Measurements from ENCODE around the gene LRRC61. TPM values are rescaled to one million over a fixed set of nuclear protein-coding genes. Genes with fewer than 3 reads are reported as not detected.
"Not testable (repeated sequence)": the region's sequence is repeated elsewhere in the genome, so short reads cannot be mapped to it uniquely, and the experiment has no call there.

LRRC61 gene
- total RNA-seq, 1 donor from 2014 or later = 13.0 TPM

DNA sequence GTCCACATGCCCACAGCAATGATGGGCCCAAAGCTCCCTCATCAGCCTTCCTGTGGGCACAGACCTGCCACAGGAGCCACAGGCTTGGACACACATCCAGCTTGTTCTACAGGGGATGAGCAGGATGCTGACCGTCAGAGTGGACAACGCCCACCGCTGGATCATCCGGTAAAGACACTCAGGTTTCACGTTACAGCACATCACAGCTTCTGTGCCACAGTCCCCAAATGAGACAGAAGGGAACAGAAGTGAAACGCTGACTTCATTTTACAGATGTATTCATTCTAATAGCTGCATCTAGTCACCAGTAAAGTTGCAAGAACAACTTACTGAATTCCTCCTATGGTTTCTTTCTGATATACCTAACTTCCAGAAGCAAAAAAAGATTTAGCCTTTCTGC lies 32.8 kb upstream of the LRRC61 start:
- H3K27ac Mint-ChIP-seq; H3K4me3 Mint-ChIP-seq; H3K27me3 Mint-ChIP-seq; H3K9me3 Mint-ChIP-seq; H3K36me3 Mint-ChIP-seq; DNase-seq (ENCODE audit: extremely low spot score, unreplicated experiment); H3K4me1 Mint-ChIP-seq (ENCODE audit: unreplicated experiment): not testable (repeated sequence)

DNA sequence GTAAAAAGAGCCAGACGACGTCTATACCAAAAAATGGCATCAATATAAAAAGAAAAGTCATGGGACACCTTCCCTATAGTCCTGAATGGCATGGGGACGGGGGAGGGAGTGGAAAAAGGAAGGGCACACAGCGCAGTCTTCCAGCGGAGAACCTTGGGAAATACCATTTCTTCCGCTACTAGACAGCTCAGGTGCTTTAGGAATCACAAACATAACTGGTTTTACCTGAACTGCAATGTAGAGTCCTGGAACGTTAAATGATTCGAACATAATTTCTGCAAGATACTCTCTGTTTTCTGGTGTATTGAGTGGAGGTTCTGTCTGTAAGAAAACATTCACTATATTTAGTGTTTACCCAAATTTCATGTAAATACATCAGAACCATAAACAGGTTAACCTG lies 28.1 kb upstream of the LRRC61 start:
- H3K9me3 Mint-ChIP-seq; H3K4me1 Mint-ChIP-seq (ENCODE audit: unreplicated experiment); H3K36me3 Mint-ChIP-seq; DNase-seq (ENCODE audit: extremely low spot score, unreplicated experiment); H3K27me3 Mint-ChIP-seq: not testable (repeated sequence)
- Mint-ChIP-seq H3K4me3 (peak overlapping the region; percentile 36), H3K27ac (peak overlapping the region; percentile 25)

DNA sequence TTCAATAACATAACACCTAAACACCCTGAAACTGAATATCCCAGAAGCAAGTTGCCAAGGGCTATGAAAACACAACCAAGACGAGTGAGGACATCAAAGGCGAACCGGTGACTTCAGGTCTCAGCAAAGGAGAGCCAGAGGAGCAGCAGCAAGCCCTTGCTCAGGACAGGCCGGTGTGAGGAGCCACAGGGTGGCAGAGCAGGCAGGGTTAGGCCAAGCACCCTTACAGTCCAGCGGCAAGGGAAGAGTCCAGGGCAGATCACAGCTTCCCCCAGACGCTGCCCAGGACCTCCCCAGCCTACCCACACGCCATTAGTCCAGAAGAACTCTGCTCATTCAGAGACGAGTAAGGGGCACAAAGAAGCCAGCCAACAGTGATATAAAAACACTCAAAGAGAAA lies 27.5 kb upstream of the LRRC61 start:
- not testable (repeated sequence) for H3K36me3 Mint-ChIP-seq

DNA sequence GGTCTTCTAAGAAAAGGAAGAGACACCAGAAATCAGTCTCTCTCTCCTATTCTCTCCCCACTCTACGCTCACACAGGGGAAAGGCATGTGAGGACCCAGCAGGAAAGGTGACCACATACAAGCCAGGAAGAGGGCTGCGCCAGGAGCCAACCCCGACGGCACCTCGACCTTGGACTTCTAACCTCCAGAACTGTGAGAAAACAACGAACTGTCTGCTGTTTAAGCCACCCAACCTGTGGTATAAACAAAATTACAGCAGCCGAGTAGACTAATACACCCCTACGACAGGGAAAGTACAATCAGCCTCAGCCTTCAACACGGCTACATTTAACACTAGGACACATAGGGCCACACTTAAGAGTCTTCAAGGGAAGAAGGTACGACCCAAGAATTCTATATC lies 26.4 kb upstream of the LRRC61 start:
- DNase-seq (ENCODE audit: extremely low spot score, unreplicated experiment); H3K4me3 Mint-ChIP-seq; H3K27ac Mint-ChIP-seq; H3K4me1 Mint-ChIP-seq (ENCODE audit: unreplicated experiment); H3K36me3 Mint-ChIP-seq; H3K27me3 Mint-ChIP-seq; H3K9me3 Mint-ChIP-seq: not testable (repeated sequence)

More for the DNA sequence above, 27.5 kb upstream of the LRRC61 start:
- not testable (repeated sequence) for H3K4me3 Mint-ChIP-seq; H3K4me1 Mint-ChIP-seq (ENCODE audit: unreplicated experiment); H3K9me3 Mint-ChIP-seq; H3K27me3 Mint-ChIP-seq; DNase-seq (ENCODE audit: extremely low spot score, unreplicated experiment)
- peak overlapping the region; percentile 25 for H3K27ac Mint-ChIP-seq

DNA sequence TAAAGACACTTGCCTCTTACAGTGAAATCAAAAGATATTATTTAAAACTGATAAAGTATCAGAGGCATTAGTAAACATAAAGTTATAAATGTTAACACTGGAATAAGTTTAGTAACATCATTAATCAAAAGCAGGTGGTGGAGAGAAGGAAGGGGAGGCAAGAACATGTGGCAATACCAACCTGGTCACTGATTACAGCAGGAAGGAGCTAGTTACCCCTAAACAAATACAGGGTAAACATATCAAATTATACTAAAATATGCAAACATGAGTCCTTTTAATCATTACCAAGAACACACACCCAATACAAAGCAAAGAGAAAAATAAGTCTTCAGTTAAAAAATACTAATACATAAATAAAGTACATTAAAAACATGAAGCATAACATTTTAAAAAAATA lies 25.2 kb upstream of the LRRC61 start:
- H3K9me3 Mint-ChIP-seq; H3K27me3 Mint-ChIP-seq; H3K27ac Mint-ChIP-seq; H3K4me1 Mint-ChIP-seq (ENCODE audit: unreplicated experiment); H3K36me3 Mint-ChIP-seq; H3K4me3 Mint-ChIP-seq; DNase-seq (ENCODE audit: extremely low spot score, unreplicated experiment): not testable (repeated sequence)

DNA sequence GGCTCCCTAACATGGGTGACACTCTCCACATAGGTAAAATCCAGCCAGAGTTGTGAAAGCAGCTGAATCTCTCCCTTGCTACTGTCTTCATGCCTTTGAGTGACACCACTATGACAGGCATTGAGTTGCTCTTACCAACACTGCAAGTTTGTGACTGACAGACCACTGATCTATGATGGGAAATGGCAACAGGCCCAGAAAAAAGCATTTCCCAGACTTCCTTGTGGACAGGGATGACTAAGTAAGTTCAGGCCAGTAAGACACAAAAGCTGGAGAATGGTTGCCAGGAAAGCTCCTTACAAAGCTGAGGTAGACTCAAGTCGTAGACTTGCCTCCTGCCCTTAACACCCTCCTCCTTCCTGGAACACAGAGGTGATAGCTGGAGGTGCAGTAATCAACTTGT lies 20.2 kb upstream of the LRRC61 start:
- not testable (repeated sequence) for DNase-seq (ENCODE audit: extremely low spot score, unreplicated experiment); H3K4me1 Mint-ChIP-seq (ENCODE audit: unreplicated experiment); H3K36me3 Mint-ChIP-seq; H3K27me3 Mint-ChIP-seq; H3K4me3 Mint-ChIP-seq; H3K9me3 Mint-ChIP-seq; H3K27ac Mint-ChIP-seq

DNA sequence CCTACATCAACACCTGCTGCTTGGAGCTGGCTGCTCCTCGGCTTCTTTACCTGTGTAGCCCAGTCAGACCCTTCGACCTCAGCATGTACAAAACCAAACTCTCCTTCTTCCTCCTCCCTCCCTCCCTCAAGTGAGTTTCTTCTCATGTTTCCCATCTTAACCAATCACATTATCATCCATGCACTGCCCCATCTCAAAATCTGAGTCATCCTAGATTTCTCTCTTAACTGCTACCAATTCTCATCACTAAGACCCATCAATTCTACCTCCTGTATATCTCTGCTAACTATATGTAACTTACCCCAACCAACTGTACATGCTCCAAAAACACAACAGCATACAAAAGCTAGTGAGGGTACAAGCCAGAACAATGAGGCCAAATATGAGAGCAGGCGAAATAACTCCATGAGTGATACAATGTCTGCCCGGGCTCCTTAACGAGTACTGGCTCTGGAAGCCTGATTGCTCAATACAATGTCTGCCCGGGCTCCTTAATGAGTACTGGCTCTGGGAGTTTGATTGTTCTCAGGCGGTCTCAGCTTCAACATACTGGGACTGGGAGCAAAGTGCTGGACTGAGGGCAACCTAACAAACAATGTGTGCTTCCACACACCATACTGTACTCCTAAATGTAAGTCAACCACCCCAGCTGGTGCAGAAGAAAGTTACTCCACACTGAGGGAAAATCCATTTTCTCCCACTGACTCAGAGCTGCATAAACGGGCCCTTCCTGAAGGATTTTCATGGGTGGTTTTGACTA lies 18.5 kb upstream of the LRRC61 start:
- H3K27me3 Mint-ChIP-seq; H3K27ac Mint-ChIP-seq; H3K9me3 Mint-ChIP-seq; DNase-seq (ENCODE audit: extremely low spot score, unreplicated experiment); H3K36me3 Mint-ChIP-seq; H3K4me1 Mint-ChIP-seq (ENCODE audit: unreplicated experiment); H3K4me3 Mint-ChIP-seq: not testable (repeated sequence)

DNA sequence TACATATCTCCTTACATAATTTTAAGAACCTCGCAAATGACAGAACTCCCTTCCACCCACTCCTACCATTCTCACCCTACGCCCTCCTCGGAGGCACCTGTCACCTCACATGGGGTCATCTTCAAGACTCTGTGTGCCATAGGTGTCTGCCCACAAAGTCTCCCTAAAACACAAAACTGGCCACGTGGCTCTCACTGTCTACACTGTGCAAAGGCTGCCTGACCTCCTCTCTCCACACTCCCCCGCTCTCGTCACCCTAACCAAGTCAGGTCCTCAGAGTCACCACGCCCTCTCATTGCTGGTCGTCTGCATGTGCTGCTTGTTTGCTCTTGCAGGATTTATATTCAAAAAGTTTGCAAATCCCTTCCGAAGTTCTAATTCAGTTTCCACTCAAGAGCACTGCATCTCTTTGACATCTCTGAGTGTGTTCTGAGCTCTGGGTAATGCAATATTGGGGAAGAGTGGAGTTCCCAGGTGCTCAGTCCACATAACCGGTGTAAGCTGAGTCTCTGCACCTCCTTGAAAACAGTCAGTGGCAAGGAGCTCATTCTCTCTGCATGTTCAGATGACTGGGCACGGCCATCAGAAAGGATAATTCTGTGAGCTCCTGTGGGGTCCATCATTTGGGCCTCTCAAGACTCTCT lies 17.8 kb upstream of the LRRC61 start:
- not testable (repeated sequence) for DNase-seq (ENCODE audit: extremely low spot score, unreplicated experiment); H3K36me3 Mint-ChIP-seq

DNA sequence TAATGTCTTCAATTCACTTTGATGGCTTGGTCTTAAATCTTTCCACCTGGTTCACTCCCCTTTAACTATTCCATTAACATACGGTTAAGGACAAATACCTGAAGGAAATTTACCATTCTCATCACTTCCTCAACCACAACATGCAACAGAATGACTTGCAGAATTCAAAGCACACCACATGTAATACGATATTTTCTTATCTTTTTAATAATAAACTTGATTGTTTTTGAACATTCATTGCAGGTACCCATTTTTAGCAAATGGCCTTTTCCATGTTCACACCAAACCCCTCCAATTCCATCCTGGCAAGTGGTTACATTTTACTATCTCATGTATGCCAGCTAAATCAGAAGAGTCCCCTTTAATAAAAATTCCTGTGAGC lies 17.3 kb upstream of the LRRC61 start:
- not testable (repeated sequence) for H3K27ac Mint-ChIP-seq; DNase-seq (ENCODE audit: extremely low spot score, unreplicated experiment); H3K4me1 Mint-ChIP-seq (ENCODE audit: unreplicated experiment); H3K27me3 Mint-ChIP-seq; H3K9me3 Mint-ChIP-seq; H3K36me3 Mint-ChIP-seq; H3K4me3 Mint-ChIP-seq

More for the DNA sequence above, 17.8 kb upstream of the LRRC61 start:
- H3K27ac Mint-ChIP-seq; H3K9me3 Mint-ChIP-seq; H3K4me3 Mint-ChIP-seq; H3K27me3 Mint-ChIP-seq; H3K4me1 Mint-ChIP-seq (ENCODE audit: unreplicated experiment): not testable (repeated sequence)

DNA sequence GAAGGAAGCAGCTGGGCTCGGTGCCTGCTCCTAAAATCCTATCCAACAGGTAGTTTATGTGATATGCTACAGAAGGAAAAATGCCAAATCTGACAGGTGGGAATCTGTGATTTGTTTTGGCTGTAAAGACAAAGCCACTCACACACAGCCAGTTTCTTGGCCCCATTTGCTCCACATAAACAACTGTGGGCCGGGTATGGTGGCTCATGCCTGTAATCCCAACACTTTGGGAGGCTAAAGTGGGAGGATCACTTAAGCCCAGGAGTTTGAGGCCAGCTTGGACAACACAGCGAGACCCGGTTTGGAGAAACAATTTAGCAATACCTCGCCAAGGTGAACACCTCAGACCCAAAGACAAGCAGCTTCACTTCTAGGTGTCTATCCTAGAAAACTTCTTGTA lies 16.8 kb upstream of the LRRC61 start:
- H3K9me3 Mint-ChIP-seq; H3K36me3 Mint-ChIP-seq; H3K4me3 Mint-ChIP-seq; H3K27ac Mint-ChIP-seq; DNase-seq (ENCODE audit: extremely low spot score, unreplicated experiment); H3K27me3 Mint-ChIP-seq; H3K4me1 Mint-ChIP-seq (ENCODE audit: unreplicated experiment): not testable (repeated sequence)

DNA sequence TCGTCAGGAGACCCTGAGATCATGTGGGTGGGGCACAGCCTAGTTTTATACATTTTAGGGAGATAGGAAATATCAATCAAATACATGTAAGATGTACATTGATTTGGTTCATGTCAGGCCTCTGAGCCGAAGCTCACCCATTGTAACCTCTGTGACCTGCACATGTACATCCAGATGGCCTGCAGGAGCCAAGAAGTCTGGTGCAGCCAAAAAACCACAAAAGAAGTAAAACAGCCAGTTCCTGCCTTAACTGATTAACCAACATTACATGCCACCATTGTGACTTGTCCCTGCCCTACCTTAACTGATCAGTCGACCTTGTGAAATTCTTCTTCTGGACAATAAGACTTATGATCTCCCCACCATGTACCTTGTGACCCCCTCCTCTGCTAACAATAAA lies 16.0 kb upstream of the LRRC61 start:
- Mint-ChIP-seq H3K27me3 (no peaks in the 10 kb centered on the region), H3K27ac (no peak overlapping the region), H3K4me1 (ENCODE audit: unreplicated experiment) (peaks cover 5% of the 10 kb centered on the region), H3K36me3 (no peaks in the 10 kb centered on the region), H3K4me3 (no peak overlapping the region), H3K9me3 (no peaks in the 10 kb centered on the region)
- TF ChIP-seq, protein P1, sequence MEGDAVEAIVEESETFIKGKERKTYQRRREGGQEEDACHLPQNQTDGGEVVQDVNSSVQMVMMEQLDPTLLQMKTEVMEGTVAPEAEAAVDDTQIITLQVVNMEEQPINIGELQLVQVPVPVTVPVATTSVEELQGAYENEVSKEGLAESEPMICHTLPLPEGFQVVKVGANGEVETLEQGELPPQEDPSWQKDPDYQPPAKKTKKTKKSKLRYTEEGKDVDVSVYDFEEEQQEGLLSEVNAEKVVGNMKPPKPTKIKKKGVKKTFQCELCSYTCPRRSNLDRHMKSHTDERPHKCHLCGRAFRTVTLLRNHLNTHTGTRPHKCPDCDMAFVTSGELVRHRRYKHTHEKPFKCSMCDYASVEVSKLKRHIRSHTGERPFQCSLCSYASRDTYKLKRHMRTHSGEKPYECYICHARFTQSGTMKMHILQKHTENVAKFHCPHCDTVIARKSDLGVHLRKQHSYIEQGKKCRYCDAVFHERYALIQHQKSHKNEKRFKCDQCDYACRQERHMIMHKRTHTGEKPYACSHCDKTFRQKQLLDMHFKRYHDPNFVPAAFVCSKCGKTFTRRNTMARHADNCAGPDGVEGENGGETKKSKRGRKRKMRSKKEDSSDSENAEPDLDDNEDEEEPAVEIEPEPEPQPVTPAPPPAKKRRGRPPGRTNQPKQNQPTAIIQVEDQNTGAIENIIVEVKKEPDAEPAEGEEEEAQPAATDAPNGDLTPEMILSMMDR (conservative IDR thresholded peaks at IDR 0.05) = no peak
- no peak for DNase-seq (ENCODE audit: extremely low spot score, unreplicated experiment)
